ENCODE data around the gene PBX3.

The PBX3 gene

GRCh38 chr9:125811002-125811401 is 63.8 kb downstream of the PBX3 start:
- peaks cover 8% of the 10 kb centered on the region for H3K4me1 ChIP-seq (ENCODE audit: control insufficient read depth, low read length)
- H3K27me3 ChIP-seq (ENCODE audit: control insufficient read depth, low read length) = no peaks in the 10 kb centered on the region
- no peaks in the 10 kb centered on the region for H3F3A ChIP-seq (ENCODE audit: control insufficient read depth, insufficient read depth)
- H3K9me2 ChIP-seq (replicated peaks; ENCODE audit: control insufficient read depth, low read length) = no peaks in the 10 kb centered on the region
- H3K36me3 ChIP-seq (ENCODE audit: control insufficient read depth, low read length) = no peaks in the 10 kb centered on the region
- TF ChIP-seq EZH2phosphoT487 (IDR thresholded peaks at IDR 0.05; ENCODE audit: borderline replicate concordance, low read length) (no peak), CTCF (IDR thresholded peaks at IDR 0.05; ENCODE audit: low read depth, low read length, poor library complexity, severe bottlenecking) (no peak)
- H3K4me2 ChIP-seq (ENCODE audit: low read length) = no peak overlapping the region
- no peaks in the 10 kb centered on the region for H3K9me3 ChIP-seq (ENCODE audit: control insufficient read depth, insufficient read depth, low read length)
- no peak overlapping the region for H3K27ac ChIP-seq (ENCODE audit: low read depth, low read length)
- H4K20me1 ChIP-seq (ENCODE audit: control insufficient read depth, insufficient read depth, low read depth, low read length) = no peaks in the 10 kb centered on the region
- no peak overlapping the region for H3K4me3 ChIP-seq (ENCODE audit: low read length)
- H3K79me2 ChIP-seq (ENCODE audit: control insufficient read depth, low read length) = peaks cover 3% of the 10 kb centered on the region; the same call in 1 of the 2 replicates

GRCh38 chr9:125812403-125812802 is 65.2 kb downstream of the PBX3 start:
- Histone ChIP-seq H3K79me2 (ENCODE audit: control insufficient read depth, low read length) (peaks cover 3% of the 10 kb centered on the region; the same call in 1 of the 2 replicates), H4K20me1 (ENCODE audit: control insufficient read depth, insufficient read depth, low read depth, low read length) (no peaks in the 10 kb centered on the region), H3K9me2 (replicated peaks; ENCODE audit: control insufficient read depth, low read length) (no peaks in the 10 kb centered on the region), H3K4me2 (ENCODE audit: low read length) (no peak overlapping the region), H3K27me3 (ENCODE audit: control insufficient read depth, low read length) (no peaks in the 10 kb centered on the region), H3K4me3 (ENCODE audit: low read length) (no peak overlapping the region), H3K4me1 (ENCODE audit: control insufficient read depth, low read length) (peaks cover 8% of the 10 kb centered on the region), H3K27ac (ENCODE audit: low read depth, low read length) (no peak overlapping the region), H3K36me3 (ENCODE audit: control insufficient read depth, low read length) (no peaks in the 10 kb centered on the region), H3K9me3 (ENCODE audit: control insufficient read depth, insufficient read depth, low read length) (no peaks in the 10 kb centered on the region), H3F3A (ENCODE audit: control insufficient read depth, insufficient read depth) (no peaks in the 10 kb centered on the region)
- TF ChIP-seq EZH2phosphoT487 (IDR thresholded peaks at IDR 0.05; ENCODE audit: borderline replicate concordance, low read length) (no peak), CTCF (IDR thresholded peaks at IDR 0.05; ENCODE audit: low read depth, low read length, poor library complexity, severe bottlenecking) (no peak)

GRCh38 chr9:125815568-125815967 is 68.4 kb downstream of the PBX3 start:
- Histone ChIP-seq H3K4me1 (ENCODE audit: control insufficient read depth, low read length) (peaks cover 22% of the 10 kb centered on the region), H3K9me2 (replicated peaks; ENCODE audit: control insufficient read depth, low read length) (no peaks in the 10 kb centered on the region), H4K20me1 (ENCODE audit: control insufficient read depth, insufficient read depth, low read depth, low read length) (no peaks in the 10 kb centered on the region), H3K9me3 (ENCODE audit: control insufficient read depth, insufficient read depth, low read length) (no peaks in the 10 kb centered on the region), H3K79me2 (ENCODE audit: control insufficient read depth, low read length) (peaks cover 3% of the 10 kb centered on the region), H3K27me3 (ENCODE audit: control insufficient read depth, low read length) (no peaks in the 10 kb centered on the region), H3K4me3 (ENCODE audit: low read length) (no peak overlapping the region), H3K36me3 (ENCODE audit: control insufficient read depth, low read length) (no peaks in the 10 kb centered on the region), H3K27ac (ENCODE audit: low read depth, low read length) (no peak overlapping the region), H3F3A (ENCODE audit: control insufficient read depth, insufficient read depth) (peaks cover 8% of the 10 kb centered on the region), H3K4me2 (ENCODE audit: low read length) (no peak overlapping the region)
- no peak for TF ChIP-seq EZH2phosphoT487 (IDR thresholded peaks at IDR 0.05; ENCODE audit: borderline replicate concordance, low read length)
- TF ChIP-seq CTCF (IDR thresholded peaks at IDR 0.05; ENCODE audit: low read depth, low read length, poor library complexity, severe bottlenecking) = no peak
